Neural cell (in vitro differentiated cells): ENCODE data around the gene SLC38A3.

Experiments used
- CTCF ChIP-seq: fragments of 450-650 bp; IDR thresholded peaks from 2 replicates; pipeline ENCODE4 v1.5.1; 2014; ENCODE audit warnings: antibody characterized with exemption, mild to moderate bottlenecking, moderate library complexity; ENCODE audit not compliant: poor library complexity, severe bottlenecking
- EP300 ChIP-seq: fragments of 450-650 bp; conservative IDR thresholded peaks from 2 replicates; pipeline ENCODE4 v1.6.1; 2014; ENCODE audit warnings: antibody characterized with exemption, mild to moderate bottlenecking, moderate library complexity; ENCODE audit not compliant: poor library complexity, severe bottlenecking
- EZH2 ChIP-seq: fragments of 200-600, 300-800 bp; shearing (Covaris generic), sonication (generic); IDR thresholded peaks from 2 replicates; pipeline ENCODE4 v1.6.1; 2014; ENCODE audit warnings: antibody characterized with exemption, low read length, borderline replicate concordance, mild to moderate bottlenecking; ENCODE audit not compliant: insufficient read depth, poor library complexity, severe bottlenecking
- MXI1 ChIP-seq: fragments of 450-650 bp; conservative IDR thresholded peaks from 2 replicates; pipeline ENCODE4 v1.6.1; 2014; ENCODE audit warnings: antibody characterized with exemption, mild to moderate bottlenecking; ENCODE audit not compliant: poor library complexity, severe bottlenecking
- POLR2AphosphoS5 ChIP-seq: IDR thresholded peaks from 2 replicates; pipeline ENCODE4 v1.6.1; 2012
- RAD21 ChIP-seq: fragments of 450-650 bp; conservative IDR thresholded peaks from 2 replicates; pipeline ENCODE4 v1.6.1; 2014; ENCODE audit warnings: antibody characterized with exemption, mild to moderate bottlenecking, moderate library complexity
- SMC3 ChIP-seq: fragments of 450-650 bp; conservative IDR thresholded peaks from 2 replicates; pipeline ENCODE4 v1.6.1; 2014; ENCODE audit warnings: antibody characterized with exemption, mild to moderate bottlenecking, moderate library complexity; ENCODE audit not compliant: poor library complexity
- TAF1 ChIP-seq: IDR thresholded peaks from 2 replicates; pipeline ENCODE4 v1.6.1; 2012; ENCODE audit warnings: low read depth
- TF ChIP-seq, protein P1 (sequence below): IDR thresholded peaks from 2 replicates; pipeline ENCODE4 v1.6.1; 2012; ENCODE audit warnings: borderline replicate concordance

- TF ChIP-seq MXI1, result no peak
- TF ChIP-seq, protein P1, sequence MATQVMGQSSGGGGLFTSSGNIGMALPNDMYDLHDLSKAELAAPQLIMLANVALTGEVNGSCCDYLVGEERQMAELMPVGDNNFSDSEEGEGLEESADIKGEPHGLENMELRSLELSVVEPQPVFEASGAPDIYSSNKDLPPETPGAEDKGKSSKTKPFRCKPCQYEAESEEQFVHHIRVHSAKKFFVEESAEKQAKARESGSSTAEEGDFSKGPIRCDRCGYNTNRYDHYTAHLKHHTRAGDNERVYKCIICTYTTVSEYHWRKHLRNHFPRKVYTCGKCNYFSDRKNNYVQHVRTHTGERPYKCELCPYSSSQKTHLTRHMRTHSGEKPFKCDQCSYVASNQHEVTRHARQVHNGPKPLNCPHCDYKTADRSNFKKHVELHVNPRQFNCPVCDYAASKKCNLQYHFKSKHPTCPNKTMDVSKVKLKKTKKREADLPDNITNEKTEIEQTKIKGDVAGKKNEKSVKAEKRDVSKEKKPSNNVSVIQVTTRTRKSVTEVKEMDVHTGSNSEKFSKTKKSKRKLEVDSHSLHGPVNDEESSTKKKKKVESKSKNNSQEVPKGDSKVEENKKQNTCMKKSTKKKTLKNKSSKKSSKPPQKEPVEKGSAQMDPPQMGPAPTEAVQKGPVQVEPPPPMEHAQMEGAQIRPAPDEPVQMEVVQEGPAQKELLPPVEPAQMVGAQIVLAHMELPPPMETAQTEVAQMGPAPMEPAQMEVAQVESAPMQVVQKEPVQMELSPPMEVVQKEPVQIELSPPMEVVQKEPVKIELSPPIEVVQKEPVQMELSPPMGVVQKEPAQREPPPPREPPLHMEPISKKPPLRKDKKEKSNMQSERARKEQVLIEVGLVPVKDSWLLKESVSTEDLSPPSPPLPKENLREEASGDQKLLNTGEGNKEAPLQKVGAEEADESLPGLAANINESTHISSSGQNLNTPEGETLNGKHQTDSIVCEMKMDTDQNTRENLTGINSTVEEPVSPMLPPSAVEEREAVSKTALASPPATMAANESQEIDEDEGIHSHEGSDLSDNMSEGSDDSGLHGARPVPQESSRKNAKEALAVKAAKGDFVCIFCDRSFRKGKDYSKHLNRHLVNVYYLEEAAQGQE, result no peak
- no peak for TF ChIP-seq CTCF
- no peak for TF ChIP-seq EP300
- TF ChIP-seq RAD21, result no peak
- no peak for TF ChIP-seq EZH2
- TF ChIP-seq POLR2AphosphoS5, result no peak
- TF ChIP-seq SMC3, result no peak
- TF ChIP-seq TAF1, result no peak
Observed at GRCh38 chr3:50187750-50188149, 17.3 kb upstream of the SLC38A3 start.
